Measurements from ENCODE around the gene SEC24B. TPM values are rescaled to one million over a fixed set of nuclear protein-coding genes. Genes with fewer than 3 reads are reported as not detected.

Gene SEC24B
- total RNA-seq, 1 donor from 2014 or later: 32.1 TPM

DNA sequence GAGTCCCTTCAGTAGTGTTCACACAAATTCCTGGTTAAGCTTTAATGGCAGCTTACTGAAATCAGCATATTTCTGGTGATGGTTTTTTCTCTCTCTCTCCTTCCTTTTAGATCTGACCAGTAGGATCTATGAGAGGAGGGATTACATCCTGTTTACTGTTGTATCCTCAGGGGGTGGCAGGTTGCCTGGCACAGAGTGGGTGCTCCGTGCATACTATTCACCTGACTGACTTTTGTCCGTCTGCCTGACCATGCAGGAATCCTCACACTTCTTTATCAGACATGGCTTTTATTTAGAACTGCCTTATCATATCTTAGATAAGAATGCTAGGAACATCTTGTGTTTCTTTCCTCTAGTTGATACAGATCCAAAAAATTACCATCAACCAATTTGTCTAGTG lies 156.0 kb downstream of the SEC24B start:
- H3K4me1 ChIP-seq: no peaks in the 10 kb centered on the region
- H2AFZ ChIP-seq (replicated peaks): no peak overlapping the region
- TF ChIP-seq EZH2phosphoT487 (IDR thresholded peaks at IDR 0.05) (no peak), EZH2 (IDR thresholded peaks at IDR 0.05) (no peak)
- TF ChIP-seq, protein P1, sequence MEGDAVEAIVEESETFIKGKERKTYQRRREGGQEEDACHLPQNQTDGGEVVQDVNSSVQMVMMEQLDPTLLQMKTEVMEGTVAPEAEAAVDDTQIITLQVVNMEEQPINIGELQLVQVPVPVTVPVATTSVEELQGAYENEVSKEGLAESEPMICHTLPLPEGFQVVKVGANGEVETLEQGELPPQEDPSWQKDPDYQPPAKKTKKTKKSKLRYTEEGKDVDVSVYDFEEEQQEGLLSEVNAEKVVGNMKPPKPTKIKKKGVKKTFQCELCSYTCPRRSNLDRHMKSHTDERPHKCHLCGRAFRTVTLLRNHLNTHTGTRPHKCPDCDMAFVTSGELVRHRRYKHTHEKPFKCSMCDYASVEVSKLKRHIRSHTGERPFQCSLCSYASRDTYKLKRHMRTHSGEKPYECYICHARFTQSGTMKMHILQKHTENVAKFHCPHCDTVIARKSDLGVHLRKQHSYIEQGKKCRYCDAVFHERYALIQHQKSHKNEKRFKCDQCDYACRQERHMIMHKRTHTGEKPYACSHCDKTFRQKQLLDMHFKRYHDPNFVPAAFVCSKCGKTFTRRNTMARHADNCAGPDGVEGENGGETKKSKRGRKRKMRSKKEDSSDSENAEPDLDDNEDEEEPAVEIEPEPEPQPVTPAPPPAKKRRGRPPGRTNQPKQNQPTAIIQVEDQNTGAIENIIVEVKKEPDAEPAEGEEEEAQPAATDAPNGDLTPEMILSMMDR (IDR thresholded peaks at IDR 0.05): no peak
- H3K79me2 ChIP-seq (ENCODE audit: low read depth): no peaks in the 10 kb centered on the region
- Mint-ChIP-seq H3K4me1 (no peaks in the 10 kb centered on the region), H3K27ac (no peak overlapping the region), H3K27me3 (ENCODE audit: insufficient read depth, low read depth) (no peaks in the 10 kb centered on the region), H3K4me3 (no peak overlapping the region), H3K9me3 (peaks cover 15% of the 10 kb centered on the region), H3K36me3 (peaks cover 3% of the 10 kb centered on the region)
- no peak overlapping the region for H3K27ac ChIP-seq
- H4K20me1 ChIP-seq (ENCODE audit: low read depth): no peaks in the 10 kb centered on the region
- no peak overlapping the region for H3K4me3 ChIP-seq
- no peaks in the 10 kb centered on the region for H3F3A ChIP-seq (ENCODE audit: low read depth)
- H3K9me3 ChIP-seq (ENCODE audit: low read depth): no peaks in the 10 kb centered on the region
- H3K36me3 ChIP-seq: no peaks in the 10 kb centered on the region
- no peak overlapping the region for H3K9ac ChIP-seq
- H3K4me2 ChIP-seq: no peak overlapping the region
- no peak for DNase-seq (ENCODE audit: low spot score)
- H3K27me3 ChIP-seq: no peaks in the 10 kb centered on the region

MicroRNAs within 50 kb of the gene (microRNA counts, 767-probe panel; counts per million panel counts)
- 460 counts per million, percentile 90 among the panel's probes with 10 or more counts for microRNA hsa-miR-576-3p
- microRNA hsa-miR-576-5p: 460 counts per million, percentile 90 among the panel's probes with 10 or more counts

Small RNA genes within 50 kb of the gene (microRNA-seq; reads per million reads assigned to microRNA genes)
- gene MIR576: 6.5 reads per million, percentile 30 among the genes with 10 or more reads in this experiment

Small RNA genes within 50 kb of the gene (small RNA-seq; reads per million reads assigned to genes)
- 0.11 reads per million for gene MIR576
- gene RN7SL55P: not detected

Other genes with a start within 250 kb of the SEC24B start
- gene COL25A1, start 131.2 kb upstream of the SEC24B start, total RNA-seq (ENCODE audit: low replicate concordance): 1.3 and 2.0 TPM in 2 replicates
- 30.5 and 44.9 TPM in 2 replicates for gene MCUB, start 126.4 kb downstream of the SEC24B start, total RNA-seq (ENCODE audit: low replicate concordance)